HepG2 (cell line): ENCODE results near the gene SMIM1.

Experiments
- CTCF ChIP-seq: sonication (generic); formaldehyde crosslinking; IDR thresholded peaks from 2 replicates; pipeline ENCODE4 v1.5.0; 2020; ENCODE audit warnings: mild to moderate bottlenecking, missing genetic modification reagents, moderate library complexity
- EP300 ChIP-seq, 3 experiments: sonication (generic) in 1 of 3; formaldehyde crosslinking in 1 of 3; IDR thresholded peaks; 2 replicates each; pipeline versions ENCODE4 v1.5.1 to v1.6.1; 2011 to 2020; ENCODE audit warnings: low read depth in 2 of 3, low read length in 2 of 3, borderline replicate concordance in 1 of 3, improper control_type of control experiment in 1 of 3, mild to moderate bottlenecking in 1 of 3, missing genetic modification reagents in 1 of 3, moderate library complexity in 1 of 3
- NFE2L1 ChIP-seq: sonication (generic); formaldehyde crosslinking; IDR thresholded peaks from 2 replicates; pipeline ENCODE4 v1.4.0; 2020; ENCODE audit warnings: missing genetic modification reagents, mild to moderate bottlenecking, borderline replicate concordance
- RORA ChIP-seq: sonication (generic); formaldehyde crosslinking; IDR thresholded peaks from 2 replicates; pipeline ENCODE4 v1.5.0; 2020; ENCODE audit warnings: mild to moderate bottlenecking, missing genetic modification reagents, moderate library complexity
- TF ChIP-seq, protein P1 (sequence below): fragments of 450-650 bp; IDR thresholded peaks from 2 replicates; pipeline ENCODE4 v1.6.1; 2016

DNA sequence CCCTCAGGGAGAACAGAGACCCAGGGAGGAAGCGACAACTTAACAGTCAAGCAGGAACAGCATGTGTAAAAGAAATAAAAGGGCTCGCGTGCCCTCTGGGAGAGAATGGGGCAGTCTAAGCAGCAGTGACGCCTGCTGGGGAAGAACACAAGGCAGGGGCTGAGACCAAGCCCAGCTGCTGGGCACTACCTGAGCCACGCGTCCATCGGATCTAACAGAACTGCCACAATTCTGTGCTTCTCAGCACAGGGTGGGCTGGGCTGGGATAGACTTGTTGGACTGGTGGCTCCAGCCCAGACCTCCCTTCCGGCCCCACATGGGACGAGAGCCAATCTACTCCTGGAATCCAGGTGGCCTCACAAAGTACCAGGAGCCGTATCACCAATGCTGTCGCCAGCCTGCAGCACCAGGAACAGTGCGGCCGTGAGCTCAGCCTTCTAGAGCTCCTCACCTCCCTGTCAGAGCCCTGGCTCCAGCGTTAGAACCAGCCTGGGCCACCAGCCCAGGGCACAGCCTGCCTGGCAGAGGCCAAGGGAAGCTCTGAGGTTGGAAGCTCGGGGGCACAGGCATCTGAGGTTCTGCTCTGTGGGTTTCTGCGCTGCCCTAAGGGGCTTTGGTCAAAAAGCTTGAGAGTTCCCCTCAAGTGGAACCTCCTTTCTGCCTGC is 16.3 kb downstream of the SMIM1 start:
- TF ChIP-seq EP300 (IDR thresholded peaks at IDR 0.05; ENCODE audit: low read depth in 2 of 2, low read length in 2 of 2) (no peak), EP300 (CRISPR knock-in tag; IDR thresholded peaks at IDR 0.05; ENCODE audit: borderline replicate concordance) (no peak), CTCF (no peak), RORA (CRISPR knock-in tag) (no peak), NFE2L1 (CRISPR knock-in tag) (no peak)
- TF ChIP-seq, protein P1, sequence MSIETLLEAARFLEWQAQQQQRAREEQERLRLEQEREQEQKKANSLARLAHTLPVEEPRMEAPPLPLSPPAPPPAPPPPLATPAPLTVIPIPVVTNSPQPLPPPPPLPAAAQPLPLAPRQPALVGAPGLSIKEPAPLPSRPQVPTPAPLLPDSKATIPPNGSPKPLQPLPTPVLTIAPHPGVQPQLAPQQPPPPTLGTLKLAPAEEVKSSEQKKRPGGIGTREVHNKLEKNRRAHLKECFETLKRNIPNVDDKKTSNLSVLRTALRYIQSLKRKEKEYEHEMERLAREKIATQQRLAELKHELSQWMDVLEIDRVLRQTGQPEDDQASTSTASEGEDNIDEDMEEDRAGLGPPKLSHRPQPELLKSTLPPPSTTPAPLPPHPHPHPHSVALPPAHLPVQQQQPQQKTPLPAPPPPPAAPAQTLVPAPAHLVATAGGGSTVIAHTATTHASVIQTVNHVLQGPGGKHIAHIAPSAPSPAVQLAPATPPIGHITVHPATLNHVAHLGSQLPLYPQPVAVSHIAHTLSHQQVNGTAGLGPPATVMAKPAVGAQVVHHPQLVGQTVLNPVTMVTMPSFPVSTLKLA: no peak
